IMR-90 (cell line): ENCODE data around the gene SNRNP200. TPM values are rescaled to one million over a fixed set of nuclear protein-coding genes. Genes with fewer than 3 reads are reported as not detected.

ENCODE experiments used
- ATAC-seq: fragments of 200-7000 bp; cut with Tn5 transposase; 2 replicates; pipeline ENCODE4 v1.9.1; 2020; ENCODE audit warnings: low read depth, mild to moderate bottlenecking, moderate library complexity
- BruUV-seq: library from RNA; stranded (reverse); fragments of 400-500 nt; replicated peaks from 2 replicates; lab custom pipeline; 2021; lab: Mats Ljungman, UMichigan
- CTCF ChIA-PET: fragments of 300-600 bp; formaldehyde crosslinking; extraction: SDS; loops from one replicate; lab custom pipeline; 2021; ENCODE audit warnings: antibody characterized with exemption; lab: Yijun Ruan, JAX
- POLR2A ChIA-PET: fragments of 300-600 bp; sonication (Branson Sonifier 250); formaldehyde crosslinking; loops from one replicate; lab custom pipeline; 2022; ENCODE audit warnings: antibody characterized with exemption; ENCODE audit not compliant: unreplicated experiment; lab: Charles Lee
- DNase-seq: peaks from one replicate; pipeline ENCODE4 v3.0.0; 2013
- H2AFZ ChIP-seq: replicated peaks from 2 replicates; pipeline ENCODE3; 2013; ENCODE audit warnings: low read length, mild to moderate bottlenecking; ENCODE audit not compliant: poor library complexity
- H2AK5ac ChIP-seq: 2 replicates; pipeline ENCODE4 v1.6.1; 2013; ENCODE audit warnings: low read depth, low read length, inconsistent platforms
- H2AK9ac ChIP-seq: replicated peaks from 2 replicates; pipeline ENCODE3; 2013; ENCODE audit warnings: mild to moderate bottlenecking, low read depth, low read length, moderate library complexity; ENCODE audit not compliant: poor library complexity
- H2BK120ac ChIP-seq: 2 replicates; pipeline ENCODE4 v1.6.1; 2013; ENCODE audit warnings: low read depth, low read length, inconsistent platforms
- H2BK15ac ChIP-seq: 3 replicates; pipeline ENCODE4 v1.6.1; 2013; ENCODE audit warnings: low read depth, low read length, inconsistent platforms
- H2BK20ac ChIP-seq: 2 replicates; pipeline ENCODE4 v1.6.1; 2013; ENCODE audit warnings: low read depth, mild to moderate bottlenecking, inconsistent platforms, low read length, moderate library complexity
- H2BK5ac ChIP-seq: 2 replicates; pipeline ENCODE4 v1.6.1; 2013; ENCODE audit warnings: mild to moderate bottlenecking, low read depth, low read length, inconsistent platforms; ENCODE audit not compliant: poor library complexity, severe bottlenecking
- H3K14ac ChIP-seq: replicated peaks from 2 replicates; pipeline ENCODE4 v1.6.1; 2013; ENCODE audit warnings: low read depth, low read length, inconsistent platforms
- H3K18ac ChIP-seq: 2 replicates; pipeline ENCODE4 v1.6.1; 2013; ENCODE audit warnings: low read depth, low read length, control low read depth
- H3K23ac ChIP-seq: 2 replicates; pipeline ENCODE4 v1.6.1; 2013; ENCODE audit warnings: low read depth, low read length, inconsistent platforms
- H3K27ac ChIP-seq: 2 replicates; pipeline ENCODE4 v1.5.1; 2013; ENCODE audit warnings: mild to moderate bottlenecking, control low read depth, low read length; ENCODE audit not compliant: insufficient read depth
- H3K27me3 ChIP-seq: 2 replicates; pipeline ENCODE4 v1.6.1; 2013; ENCODE audit warnings: low read length; ENCODE audit not compliant: control insufficient read depth, insufficient read depth
- H3K36me3 ChIP-seq: 2 replicates; pipeline ENCODE4 v1.6.1; 2013; ENCODE audit warnings: low read length, mixed read lengths; ENCODE audit not compliant: control insufficient read depth, insufficient read depth
- H3K4ac ChIP-seq: 2 replicates; pipeline ENCODE4 v1.6.1; 2013; ENCODE audit warnings: low read depth, low read length, inconsistent platforms
- H3K4me1 ChIP-seq: 2 replicates; pipeline ENCODE4 v1.6.1; 2013; ENCODE audit warnings: low read length, mixed read lengths; ENCODE audit not compliant: control insufficient read depth, insufficient read depth
- H3K4me2 ChIP-seq: 2 replicates; pipeline ENCODE4 v1.6.1; 2013; ENCODE audit warnings: low read depth, mild to moderate bottlenecking, control low read depth, low read length, moderate library complexity
- H3K4me3 ChIP-seq: 2 replicates; pipeline ENCODE4 v1.5.1; 2013; ENCODE audit warnings: low read depth, mild to moderate bottlenecking, control low read depth, low read length, moderate library complexity; ENCODE audit not compliant: insufficient read depth
- H3K56ac ChIP-seq: 2 replicates; pipeline ENCODE4 v1.6.1; 2013; ENCODE audit warnings: low read length, inconsistent platforms; ENCODE audit not compliant: insufficient read depth; ENCODE audit errors: extremely low read depth
- H3K79me1 ChIP-seq, 2 experiments: 2 replicates each; pipeline ENCODE4 v1.6.1; 2013; ENCODE audit warnings: low read length in 2 of 2, inconsistent platforms in 1 of 2, low read depth in 1 of 2
- H3K9ac ChIP-seq: 2 replicates; pipeline ENCODE4 v1.6.1; 2013; ENCODE audit warnings: low read depth, low read length, control low read depth
- H3K9me1 ChIP-seq: 2 replicates; pipeline ENCODE4 v1.6.1; 2013; ENCODE audit warnings: low read length, inconsistent platforms; ENCODE audit not compliant: insufficient read depth
- H3K9me3 ChIP-seq: 2 replicates; pipeline ENCODE4 v1.6.1; 2013; ENCODE audit warnings: low read length; ENCODE audit not compliant: control insufficient read depth, insufficient read depth
- H4K20me1 ChIP-seq: 2 replicates; pipeline ENCODE4 v1.6.1; 2013; ENCODE audit warnings: low read length, inconsistent platforms; ENCODE audit not compliant: insufficient read depth
- H4K5ac ChIP-seq: 2 replicates; pipeline ENCODE4 v1.6.1; 2013; ENCODE audit warnings: mild to moderate bottlenecking, low read depth, low read length, control low read depth
- H4K8ac ChIP-seq, 2 experiments: 2 replicates each; pipeline ENCODE4 v1.6.1; 2013; ENCODE audit warnings: low read depth in 2 of 2, low read length in 2 of 2, control low read depth in 1 of 2, inconsistent platforms in 1 of 2
- H4K91ac ChIP-seq: 2 replicates; pipeline ENCODE4 v1.6.1; 2013; ENCODE audit warnings: low read depth, low read length, inconsistent platforms; ENCODE audit not compliant: insufficient read depth
- BHLHE40 ChIP-seq: fragments of 150-350 bp; IDR thresholded peaks from 2 replicates; pipeline ENCODE4 v1.6.1; 2016; ENCODE audit warnings: mild to moderate bottlenecking, low read depth, low read length
- CEBPB ChIP-seq: IDR thresholded peaks from 2 replicates; pipeline ENCODE4 v1.6.1; 2012; ENCODE audit warnings: low read depth, low read length, improper control_type of control experiment
- CHD1 ChIP-seq: IDR thresholded peaks from 2 replicates; pipeline ENCODE4 v1.6.1; 2012; ENCODE audit warnings: low read depth, low read length, improper control_type of control experiment
- FOS ChIP-seq: fragments of 150-350 bp; IDR thresholded peaks from 2 replicates; pipeline ENCODE4 v1.6.1; 2016; ENCODE audit warnings: low read depth, low read length
- MAFK ChIP-seq: IDR thresholded peaks from 2 replicates; pipeline ENCODE4 v1.6.1; 2012; ENCODE audit warnings: low read depth, low read length, improper control_type of control experiment
- MAZ ChIP-seq: IDR thresholded peaks from 2 replicates; pipeline ENCODE4 v1.6.1; 2012; ENCODE audit warnings: low read depth, mild to moderate bottlenecking, low read length, improper control_type of control experiment, moderate library complexity, borderline replicate concordance
- MXI1 ChIP-seq: IDR thresholded peaks from 2 replicates; pipeline ENCODE4 v1.6.1; 2012; ENCODE audit warnings: low read depth, mild to moderate bottlenecking, low read length, moderate library complexity, borderline replicate concordance
- NFE2L2 ChIP-seq: fragments of 150-350 bp; IDR thresholded peaks from 2 replicates; pipeline ENCODE4 v1.6.1; 2016; ENCODE audit warnings: low read depth, mild to moderate bottlenecking, low read length
- POLR2A ChIP-seq: IDR thresholded peaks from 2 replicates; pipeline ENCODE4 v1.6.1; 2012; ENCODE audit warnings: mild to moderate bottlenecking, low read depth, low read length
- RAD21 ChIP-seq: IDR thresholded peaks from 2 replicates; pipeline ENCODE4 v1.6.1; 2012; ENCODE audit warnings: low read length, improper control_type of control experiment
- RCOR1 ChIP-seq: IDR thresholded peaks from 2 replicates; pipeline ENCODE4 v1.6.1; 2012; ENCODE audit warnings: mild to moderate bottlenecking, low read length, improper control_type of control experiment; ENCODE audit not compliant: insufficient replicate concordance
- RFX5 ChIP-seq: IDR thresholded peaks from 2 replicates; pipeline ENCODE4 v1.8.0; 2012; ENCODE audit warnings: low read depth, mild to moderate bottlenecking, low read length, moderate library complexity
- SMC3 ChIP-seq: fragments of 150-350 bp; IDR thresholded peaks from 2 replicates; pipeline ENCODE4 v1.6.1; 2016; ENCODE audit warnings: low read depth, mild to moderate bottlenecking, antibody characterized with exemption, low read length, moderate library complexity
- WGBS, 2 experiments: methylation state at CpG; one replicate each; pipeline versions ENCODE4 v1.1.5 to v1.1.7; 2013; ENCODE audit warnings: missing lambda C conversion rate in 2 of 2; ENCODE audit not compliant: insufficient read length in 1 of 2; ENCODE audit errors: extremely low coverage in 2 of 2; 5-methylcytosine and 5-hydroxymethylcytosine counted together
- dilution Hi-C: fragments of 300-500 bp; cut with HindIII; formaldehyde crosslinking; loops from one replicate; pipeline ENCODE4 v1.14.3; 2018; ENCODE audit warnings: low sequenced_read_pairs; ENCODE audit not compliant: unreplicated experiment
- in situ Hi-C: fragments of 300-500 bp; cut with MboI; formaldehyde crosslinking; loops from 3 replicates; pipeline ENCODE4 v1.14.3; 2019; ENCODE audit warnings: low sequenced_read_pairs, inconsistent platforms, mixed read lengths
- intact Hi-C: fragments of 100-400 bp; cut with micrococcal nuclease; formaldehyde crosslinking; loops from 2 replicates; pipeline ENCODE4 v1.10.0; 2022
- polyA plus RNA-seq, 3 experiments: library from polyadenylated mRNA; depleted of rRNA; stranded (reverse); fragments of >200 nt; gene quantifications; 2 replicates each; pipeline ENCODE4 v1.2.3, GENCODE V29; 2012; ENCODE audit warnings: low replicate concordance in 1 of 3
- total RNA-seq: library from RNA; depleted of rRNA; stranded (reverse); fragments of >200 nt; gene quantifications from 2 replicates; pipeline ENCODE4 v1.2.3, GENCODE V29; 2012

The SNRNP200 gene
- total and polyA plus RNA-seq, 2 of the 4 experiments (the other 2 are of a cell fraction), result 44.1 to 108 TPM

GRCh38 chr2:96276787-96277499 lies 28.4 kb downstream of the SNRNP200 start:
- DNase-seq (no peak), ATAC-seq (no peak)
- H2BK15ac ChIP-seq, result no peak overlapping the region
- TF ChIP-seq BHLHE40 (no peak), CHD1 (no peak), MAZ (no peak), RCOR1 (no peak), CEBPB (no peak), POLR2A (no peak), SMC3 (no peak), NFE2L2 (no peak), MAFK (no peak), MXI1 (no peak), FOS (no peak), RAD21 (no peak), RFX5 (no peak)
- no peak overlapping the region for H4K5ac ChIP-seq
- peaks cover 3% of the 10 kb centered on the region; the same call in 1 of the 2 replicates for H4K20me1 ChIP-seq
- no peak overlapping the region for H3K9ac ChIP-seq
- no peaks in the 10 kb centered on the region for H3K9me3 ChIP-seq
- H3K14ac ChIP-seq, result no peak overlapping the region
- H4K8ac ChIP-seq, result no peak overlapping the region
- peaks cover 3% of the 10 kb centered on the region; the same call in 1 of the 2 replicates for H3K4me1 ChIP-seq
- WGBS, 2 experiments, result 98% methylated on average over 9 of the region's 21 CpGs; no CpG with 5 or more reads in 1 of the 2 experiments
- no peak overlapping the region for H2BK5ac ChIP-seq
- H3K36me3 ChIP-seq, result peaks cover 67% of the 10 kb centered on the region
- no peak overlapping the region for H3K4ac ChIP-seq
- in situ Hi-C loops, result no loop called here
- no peak overlapping the region for H2BK120ac ChIP-seq
- H2BK20ac ChIP-seq, result no peak overlapping the region
- H3K4me2 ChIP-seq, result no peak overlapping the region
- H3K56ac ChIP-seq, result no peak overlapping the region
- ChIA-PET POLR2A (interaction anchor here (1.0 kb wide), 1 partner anchor 24 kb away, joined by 4 read pairs; no protein-coding TSS in a partner anchor), CTCF (interaction anchor here (0.7 to 1.4 kb wide), 2 partner anchors 10 to 259 kb away, joined by 6 to 9 read pairs; no protein-coding TSS in a partner anchor)
- H3K27me3 ChIP-seq, result no peaks in the 10 kb centered on the region
- no peak overlapping the region for H3K4me3 ChIP-seq
- peaks cover under 1 to 7% of the 10 kb centered on the region in 2 experiments; a peak in 2 of 4 replicates for H3K79me1 ChIP-seq
- H3K18ac ChIP-seq, result no peak overlapping the region
- intact Hi-C loops, result no loop called here
- H4K91ac ChIP-seq, result no peak overlapping the region
- no TSS peak for BruUV-seq
- dilution Hi-C loops, result no loop called here
- no peak overlapping the region for H2AK9ac ChIP-seq
- no peak overlapping the region for H3K27ac ChIP-seq
- no peaks in the 10 kb centered on the region for H3K9me1 ChIP-seq
- no peak overlapping the region for H2AFZ ChIP-seq
- no peak overlapping the region for H3K23ac ChIP-seq
- no peak overlapping the region for H2AK5ac ChIP-seq
